ENCODE results near the gene PKIB.
"Not testable (repeated sequence)": the region's sequence is repeated elsewhere in the genome, so short reads cannot be mapped to it uniquely, and the experiment has no call there.

Gene PKIB

DNA sequence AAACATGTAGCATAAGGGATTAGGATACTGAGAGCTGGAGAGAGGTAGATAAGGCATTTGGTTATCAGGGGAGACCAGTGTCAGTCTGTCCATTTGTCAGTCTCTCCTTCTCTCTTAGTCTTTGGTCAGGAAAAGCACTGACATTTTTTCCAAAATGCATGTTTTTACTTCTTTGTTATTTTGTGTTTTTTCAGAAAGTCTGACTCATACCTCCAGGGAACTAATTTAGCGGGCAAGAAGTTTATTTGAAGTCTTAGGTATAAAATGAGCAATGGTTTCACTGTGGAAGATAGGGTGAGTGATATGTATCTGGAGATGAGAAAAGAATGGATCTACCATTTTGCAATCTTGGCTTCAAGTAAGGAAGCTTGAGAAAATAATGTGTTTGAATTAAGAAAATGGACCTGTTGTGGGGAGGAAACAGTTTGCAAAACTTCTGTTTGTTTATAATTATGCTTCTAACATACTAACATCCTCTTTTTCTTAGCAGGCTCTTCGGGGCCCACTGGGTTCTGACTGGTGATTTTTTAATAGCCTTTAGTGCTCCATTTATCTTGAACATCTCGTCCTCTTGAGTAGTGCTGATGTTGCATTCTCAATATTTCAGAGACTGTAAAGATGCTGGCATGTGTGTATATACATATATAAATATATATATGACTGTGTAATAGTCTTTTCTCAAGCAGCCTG lies 102.4 kb downstream of the PKIB start:
- no peak for DNase-seq

DNA sequence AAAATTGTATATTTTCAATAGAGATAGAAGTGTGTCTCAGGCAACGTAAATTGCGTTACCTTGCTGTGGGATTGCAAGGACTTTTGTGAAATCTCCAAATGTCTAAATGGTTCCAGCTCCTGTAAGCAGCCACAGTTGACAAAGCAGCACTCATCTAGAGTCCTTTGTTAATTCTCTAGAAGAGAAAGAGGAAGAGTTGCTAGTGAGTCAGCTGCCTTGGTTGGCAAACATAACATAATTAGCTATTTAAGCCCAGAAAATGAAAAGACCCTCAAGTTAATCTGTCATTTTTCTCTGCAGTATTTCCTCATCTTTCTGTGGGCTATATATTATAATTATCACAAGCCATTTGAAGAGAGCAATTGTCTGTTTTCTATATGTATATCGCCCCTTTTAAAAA lies 102.9 kb downstream of the PKIB start:
- no peak for DNase-seq

DNA sequence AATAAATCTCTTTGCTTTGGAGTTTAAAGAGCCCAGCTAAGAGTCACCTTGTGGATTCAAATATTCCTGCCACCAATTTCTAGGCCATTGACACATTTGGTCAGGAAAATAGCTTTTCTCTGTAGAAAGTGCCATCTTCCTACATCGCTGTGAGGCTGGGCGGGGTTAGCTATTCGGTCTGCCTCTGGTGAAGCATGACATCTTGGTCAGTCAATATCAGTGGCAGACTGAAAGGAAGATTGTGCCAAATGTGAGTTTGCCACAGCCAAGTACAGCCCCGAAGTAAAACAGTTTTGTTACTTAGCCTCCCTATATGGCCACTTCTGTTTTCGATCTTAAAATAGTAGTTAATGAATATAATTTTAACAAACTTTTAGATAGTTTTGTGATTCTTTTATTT lies 103.9 kb downstream of the PKIB start:
- DNase-seq = no peak

DNA sequence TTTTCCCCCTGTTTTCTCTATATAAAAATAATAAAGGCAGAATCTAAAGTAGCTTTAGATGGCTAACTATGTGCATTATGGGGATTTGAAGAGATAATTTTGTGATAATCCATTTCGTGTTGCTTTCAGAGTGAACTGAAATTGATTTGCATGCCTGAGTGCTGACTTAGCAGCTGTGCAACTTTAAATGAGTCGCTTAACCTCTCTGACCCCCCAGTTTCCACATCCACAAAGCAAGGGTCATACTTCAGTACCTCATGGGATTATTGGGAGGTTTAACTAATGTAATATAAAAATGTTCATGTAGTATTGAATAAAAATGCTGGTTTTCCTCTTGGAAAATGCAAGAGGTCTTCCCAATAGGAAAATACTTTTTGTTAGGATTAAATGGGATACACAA lies 105.5 kb downstream of the PKIB start:
- DNase-seq = no peak

DNA sequence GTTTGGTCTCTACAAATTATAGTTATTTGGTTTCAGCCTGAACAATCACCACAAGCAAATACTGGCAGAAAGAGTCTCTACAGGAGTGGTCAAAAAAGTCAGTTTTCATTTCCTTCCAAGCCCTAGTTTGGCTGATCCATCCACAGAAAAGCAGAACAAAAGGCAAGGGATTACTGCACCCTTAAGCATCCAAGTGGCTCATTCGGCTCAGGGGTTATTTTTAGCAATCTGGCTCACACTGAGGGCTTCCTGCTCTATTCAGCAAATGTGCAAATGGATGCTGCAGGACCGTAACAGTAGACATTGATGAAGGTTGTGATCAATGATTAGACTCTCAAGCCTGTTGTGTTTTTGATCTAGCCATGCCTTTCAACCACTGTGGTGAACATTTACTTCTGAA lies 107.1 kb downstream of the PKIB start:
- no peak for DNase-seq

DNA sequence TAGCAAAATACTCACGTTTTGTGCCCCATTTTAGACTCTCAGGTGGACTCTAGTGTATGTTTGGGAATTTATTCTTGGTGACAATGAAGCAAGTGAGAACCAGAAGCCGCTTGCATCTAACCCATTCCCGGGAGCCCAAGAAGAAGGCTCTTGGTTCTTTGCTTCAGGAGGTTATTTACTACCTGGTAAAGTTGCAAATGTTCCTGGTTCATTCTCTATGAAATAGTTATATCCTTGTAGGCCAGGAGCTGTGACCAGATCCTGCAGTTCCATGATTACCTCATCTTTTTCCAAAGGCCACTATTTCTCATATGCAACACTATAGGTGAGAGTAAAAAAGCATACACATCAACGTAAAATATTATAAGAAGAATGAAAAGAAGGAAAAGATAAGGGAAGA lies 108.4 kb downstream of the PKIB start:
- DNase-seq = no peak

DNA sequence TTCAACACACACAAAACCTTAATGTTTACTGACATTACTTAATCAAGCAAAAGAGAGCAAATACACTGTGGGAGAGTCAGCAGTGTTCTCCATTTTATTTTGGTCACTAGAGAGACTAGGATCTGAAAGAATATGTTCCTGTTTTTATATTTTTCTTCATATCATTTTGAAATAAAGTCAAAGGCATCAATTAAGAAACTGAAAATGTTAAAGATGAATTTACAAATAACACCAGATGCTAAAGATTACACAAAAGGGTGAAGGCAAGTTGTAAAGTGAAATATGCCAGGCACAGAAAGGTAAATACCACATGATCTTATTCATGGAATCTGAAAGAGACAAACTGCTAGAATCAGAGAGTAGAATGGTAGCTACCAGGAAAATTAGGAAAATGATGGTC lies 109.0 kb downstream of the PKIB start:
- DNase-seq = no peak

DNA sequence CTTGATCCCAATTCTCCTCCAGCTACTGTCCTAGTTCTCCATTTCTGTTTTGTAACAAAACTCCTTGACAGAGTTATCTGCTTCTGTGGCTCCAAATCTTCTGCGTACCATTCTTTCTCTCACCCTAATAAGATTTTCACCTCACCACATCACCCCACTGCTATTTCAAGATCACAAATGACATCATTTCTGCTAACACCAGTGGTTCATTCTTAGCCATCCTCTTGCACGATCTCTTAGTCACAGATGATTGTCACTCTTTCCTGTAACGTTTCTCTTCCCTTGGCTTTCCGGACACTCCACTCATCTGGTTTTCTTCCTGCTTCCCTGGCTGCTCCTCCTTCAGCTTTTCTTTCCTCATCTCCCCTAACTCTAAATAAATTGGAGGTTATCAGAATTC lies 112.5 kb downstream of the PKIB start:
- DNase-seq = no peak

DNA sequence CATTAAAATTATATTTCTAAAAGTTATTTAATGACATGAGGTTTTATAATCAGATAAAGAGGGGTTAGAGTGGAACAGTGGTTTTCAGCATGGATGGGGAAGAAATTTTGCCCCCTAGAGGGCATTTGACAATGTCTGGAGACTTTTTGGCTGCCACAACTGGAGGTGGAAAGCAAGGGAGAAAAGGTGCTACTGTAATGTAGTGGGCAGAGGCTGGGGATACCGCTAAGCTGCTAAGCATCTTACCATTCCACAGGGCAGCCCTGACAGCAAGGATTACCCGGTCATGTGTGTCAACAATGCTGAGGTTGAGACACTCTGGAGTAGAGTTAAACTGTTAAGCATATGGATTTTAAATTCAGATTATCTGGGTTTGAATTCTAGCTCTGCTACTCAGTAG lies 116.4 kb downstream of the PKIB start:
- no peak for DNase-seq

DNA sequence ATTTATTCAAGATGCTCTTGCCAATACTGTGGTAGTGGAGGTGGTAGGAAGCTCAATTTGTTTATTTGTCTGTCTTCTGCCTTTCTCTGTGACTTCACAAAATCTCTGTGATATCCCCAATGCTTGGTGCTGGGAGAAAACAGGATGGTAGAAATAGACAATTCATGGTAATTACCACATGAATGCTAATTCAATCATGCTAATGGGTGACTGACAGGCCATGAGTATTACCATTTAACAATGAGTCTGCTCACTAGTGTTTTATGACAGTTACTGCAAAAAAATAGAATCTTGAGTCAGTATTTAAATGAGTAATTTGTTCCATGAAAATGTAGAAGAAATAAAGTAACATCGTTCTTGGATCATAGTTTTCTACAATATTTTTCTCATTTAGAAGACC lies 117.0 kb downstream of the PKIB start:
- no peak for DNase-seq

DNA sequence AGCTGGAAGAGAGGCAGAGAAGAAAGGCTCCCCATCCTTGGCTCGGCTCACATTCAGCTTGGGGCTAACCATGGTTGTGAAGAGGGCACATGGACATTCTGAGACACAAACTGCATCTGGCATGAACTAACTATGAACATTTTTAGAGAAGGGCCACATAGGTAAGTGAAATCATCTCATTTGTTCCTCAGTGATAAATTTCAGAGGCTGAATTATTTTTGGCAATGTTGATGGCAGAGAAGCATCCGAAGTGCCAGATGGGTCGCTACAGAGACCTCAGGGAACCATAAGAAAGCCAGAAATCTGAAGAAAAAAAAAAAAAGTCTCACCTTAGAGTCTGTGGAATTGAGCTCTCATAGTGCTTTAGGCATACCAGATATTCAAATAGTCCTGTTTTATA lies 120.1 kb downstream of the PKIB start:
- no peak for DNase-seq

DNA sequence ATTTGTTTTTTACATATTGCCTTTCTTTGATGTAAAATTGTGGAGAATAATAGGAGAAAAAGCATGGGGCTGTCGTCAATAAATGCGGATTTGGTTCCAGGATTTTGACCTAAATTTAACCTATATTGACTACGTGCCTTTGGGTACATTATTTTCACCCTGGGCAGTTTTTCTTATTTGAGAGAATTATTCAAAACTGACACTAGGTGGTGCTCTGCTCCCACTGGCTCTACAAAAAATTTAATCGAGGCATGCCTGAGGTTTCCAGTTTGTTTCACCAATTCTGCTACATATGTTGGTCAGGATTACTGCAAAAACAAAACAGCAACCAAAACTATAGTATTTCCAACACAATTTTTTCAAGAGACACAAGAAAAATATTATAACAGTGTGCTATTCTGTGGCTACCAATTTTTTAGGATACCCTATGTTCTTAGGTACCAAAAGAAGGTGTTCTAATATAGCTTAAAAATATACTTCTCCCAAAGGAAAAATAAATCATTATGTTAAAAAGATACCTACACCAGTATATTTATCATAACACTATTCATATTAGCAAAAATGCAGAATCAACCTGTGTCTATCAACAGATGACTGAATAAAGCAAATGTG lies 120.7 kb downstream of the PKIB start:
- DNase-seq = no peak

DNA sequence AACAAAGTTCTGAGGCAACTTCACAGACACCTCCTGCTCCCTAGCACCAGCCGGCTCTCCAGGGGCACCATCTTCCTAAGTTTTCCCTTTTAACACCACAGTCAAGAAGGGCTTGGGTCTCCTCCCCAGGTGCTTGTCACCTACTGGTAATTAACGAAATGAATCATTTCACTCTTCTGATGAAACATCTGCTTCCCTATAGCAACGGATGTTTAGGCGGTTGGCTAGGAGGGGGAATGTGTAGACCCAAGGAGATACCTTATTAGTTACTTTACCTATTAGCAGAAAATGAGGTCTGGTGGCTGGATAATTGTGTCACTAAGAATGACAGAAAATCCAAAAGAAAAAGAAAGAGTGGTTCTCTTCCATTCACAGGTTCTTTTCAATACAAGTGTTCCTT lies 123.1 kb downstream of the PKIB start:
- DNase-seq = no peak

DNA sequence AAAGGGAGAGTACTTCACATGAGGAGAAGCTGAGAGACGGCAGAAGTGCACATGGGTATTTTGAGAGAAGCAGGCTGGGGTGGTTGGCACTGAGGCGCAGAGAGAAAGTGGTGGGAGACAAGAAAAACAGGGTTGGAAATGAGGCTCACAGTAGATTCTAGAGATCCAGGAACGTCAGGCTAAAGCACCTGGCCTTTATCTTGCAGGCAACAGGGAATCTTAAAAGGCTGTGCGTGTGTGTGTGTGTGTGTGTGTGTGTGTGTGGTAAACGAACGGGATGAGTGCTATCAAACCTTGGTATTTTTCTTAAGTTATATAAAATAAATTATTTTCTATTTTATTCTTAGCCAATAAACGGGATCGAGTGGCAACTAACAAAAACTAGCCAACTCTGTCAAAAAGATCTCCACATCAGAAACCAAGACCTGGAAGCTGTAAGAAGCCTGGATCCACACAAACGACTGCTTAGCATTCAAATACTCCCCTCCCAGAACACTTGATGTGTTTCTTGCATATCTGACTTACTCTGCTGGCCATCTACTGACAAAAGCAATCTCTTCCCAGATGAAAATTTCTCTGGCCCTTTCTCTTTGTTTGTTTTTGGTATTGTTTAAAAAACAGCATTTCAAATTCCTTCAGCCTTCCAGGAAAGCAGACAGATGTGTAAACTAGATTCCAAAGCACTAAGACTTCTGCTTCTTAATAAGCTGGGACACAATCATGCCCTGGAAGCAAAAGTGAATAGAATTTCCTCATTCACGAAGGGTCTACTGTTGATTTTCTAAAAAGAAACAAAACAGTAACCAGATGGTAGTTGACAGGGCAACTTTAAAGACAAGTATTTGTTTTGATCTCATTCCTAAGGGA lies 124.6 kb downstream of the PKIB start:
- DNase-seq = no peak

DNA sequence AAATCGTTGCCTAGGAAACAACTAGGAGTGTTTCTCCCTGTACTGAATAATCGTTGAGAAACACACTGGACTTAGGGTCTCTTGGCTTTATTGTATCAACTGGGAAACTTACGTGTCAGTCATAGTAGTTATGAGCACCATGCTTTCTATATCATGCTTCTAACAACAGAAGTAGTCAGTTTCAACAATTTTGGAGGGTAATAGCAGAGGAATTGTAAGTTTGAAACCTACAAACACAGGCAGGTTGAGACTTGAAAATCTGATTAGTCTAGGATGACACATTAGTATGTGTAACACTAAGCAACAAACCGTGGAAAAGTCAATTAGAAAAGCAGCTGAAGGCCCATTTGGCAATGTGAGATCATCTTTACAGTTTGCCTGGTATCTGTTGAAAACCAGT lies 125.4 kb downstream of the PKIB start:
- no peak for DNase-seq

DNA sequence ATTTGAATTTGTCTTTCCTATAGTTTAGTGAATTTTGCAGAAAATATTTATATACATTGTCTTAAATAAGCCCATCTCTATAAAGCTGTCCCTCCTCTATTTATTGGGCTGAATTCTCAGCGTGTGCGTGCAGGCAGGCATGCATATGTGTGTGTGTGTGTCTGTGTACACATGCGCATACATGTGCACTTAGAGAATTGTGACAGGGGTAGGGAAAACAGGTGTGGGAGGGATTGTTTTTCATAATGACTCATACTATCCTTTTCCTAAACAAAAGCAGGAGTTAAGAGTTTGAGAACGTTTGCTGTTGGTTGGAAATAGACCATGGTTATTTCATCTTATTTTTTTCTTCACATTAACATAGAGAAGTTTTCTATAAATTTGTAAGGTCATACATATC lies 126.0 kb downstream of the PKIB start:
- DNase-seq = no peak

DNA sequence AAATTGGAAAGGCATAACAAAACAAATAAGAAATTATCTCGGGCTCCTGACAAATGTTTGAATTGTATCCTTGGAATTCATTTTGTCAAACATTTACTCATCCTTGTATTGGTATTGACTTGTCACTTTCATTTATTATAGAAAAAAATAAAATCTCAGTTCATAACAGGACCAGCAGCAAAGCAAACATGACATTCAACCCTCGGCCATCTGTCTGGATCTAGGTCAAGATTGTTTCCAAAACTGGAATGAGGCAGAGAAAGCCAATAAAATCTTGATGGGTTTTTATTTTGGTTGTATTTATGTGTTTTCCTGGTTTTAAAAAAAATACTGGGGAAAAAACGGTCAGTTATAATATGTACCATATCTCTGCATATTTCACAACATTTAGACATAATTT lies 126.4 kb downstream of the PKIB start:
- DNase-seq = no peak

DNA sequence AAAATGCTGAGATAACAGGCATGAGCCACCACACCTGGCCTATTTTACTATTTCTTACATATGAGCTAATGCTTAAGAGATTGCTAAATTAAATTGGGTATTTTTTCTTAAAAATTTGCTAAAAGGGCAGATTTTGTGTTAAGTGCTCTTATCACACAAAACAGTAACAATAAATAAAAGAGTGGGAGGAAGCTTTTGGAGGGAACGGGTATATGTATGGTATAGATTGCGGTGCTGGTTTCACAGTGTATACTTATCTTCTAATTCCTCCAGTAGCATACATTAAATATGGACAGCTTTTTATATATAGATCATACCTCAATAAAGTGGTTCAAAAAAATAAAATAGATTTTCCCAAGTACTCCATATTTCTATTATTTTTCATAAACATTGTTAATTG lies 129.9 kb downstream of the PKIB start:
- no peak for DNase-seq

DNA sequence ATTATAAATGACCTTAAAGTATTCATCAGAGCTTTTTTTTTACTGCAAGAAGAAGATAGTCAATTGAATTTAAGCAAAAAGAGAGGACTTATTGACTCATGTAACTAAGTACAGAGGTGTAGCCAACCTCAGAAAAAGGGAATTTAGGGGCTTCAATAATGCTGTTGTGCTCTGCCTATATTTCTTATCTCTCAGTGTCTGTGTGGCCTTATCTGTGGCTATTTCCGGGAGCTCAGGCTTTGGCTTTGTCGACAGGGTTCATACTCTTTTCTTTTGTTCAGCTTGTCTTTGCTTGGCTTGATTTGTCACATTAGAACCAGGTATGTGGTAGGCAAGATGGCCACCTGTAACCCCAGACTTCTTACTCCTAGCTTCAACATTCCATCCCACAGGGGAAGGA lies 130.7 kb downstream of the PKIB start:
- DNase-seq = no peak

DNA sequence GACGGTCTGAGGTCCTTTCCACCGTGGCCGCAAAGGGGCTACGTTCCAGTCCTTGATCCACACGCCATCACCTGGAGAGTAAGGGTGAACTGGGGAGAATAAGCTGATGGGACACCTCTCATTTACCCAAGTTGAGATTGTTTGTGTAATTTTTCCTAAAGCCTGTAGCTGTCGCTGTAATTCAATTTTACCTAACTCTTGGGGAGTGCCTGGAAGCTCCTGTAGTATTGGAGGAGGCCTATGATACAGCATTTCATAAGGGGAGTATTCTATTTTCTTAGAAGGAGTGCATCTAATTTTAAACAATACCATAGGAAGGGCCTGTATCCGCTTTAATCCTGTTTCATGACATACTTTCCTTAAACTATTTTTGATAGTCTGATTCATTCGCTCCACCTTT lies 134.0 kb downstream of the PKIB start:
- DNase-seq = not testable (repeated sequence)

DNA sequence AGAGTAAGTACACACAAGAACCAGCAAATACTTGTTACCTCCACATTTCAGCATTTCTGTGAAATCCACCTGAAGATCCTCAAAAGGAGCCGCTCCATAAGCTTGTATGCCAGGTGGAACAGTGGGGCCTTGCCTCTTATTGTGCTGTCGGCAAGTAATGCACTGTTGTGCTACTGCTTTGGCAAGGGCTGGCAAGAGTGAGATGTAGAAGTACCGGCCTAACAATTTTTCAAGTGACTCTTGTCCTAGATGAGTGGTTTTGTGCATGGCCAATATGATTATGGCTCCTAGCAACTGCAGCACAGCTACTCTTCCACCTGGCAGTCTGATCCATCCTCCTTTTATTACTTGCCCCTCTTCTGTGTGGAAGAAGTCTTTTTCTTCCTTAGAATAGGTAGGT lies 134.7 kb downstream of the PKIB start:
- DNase-seq = not testable (repeated sequence)

DNA sequence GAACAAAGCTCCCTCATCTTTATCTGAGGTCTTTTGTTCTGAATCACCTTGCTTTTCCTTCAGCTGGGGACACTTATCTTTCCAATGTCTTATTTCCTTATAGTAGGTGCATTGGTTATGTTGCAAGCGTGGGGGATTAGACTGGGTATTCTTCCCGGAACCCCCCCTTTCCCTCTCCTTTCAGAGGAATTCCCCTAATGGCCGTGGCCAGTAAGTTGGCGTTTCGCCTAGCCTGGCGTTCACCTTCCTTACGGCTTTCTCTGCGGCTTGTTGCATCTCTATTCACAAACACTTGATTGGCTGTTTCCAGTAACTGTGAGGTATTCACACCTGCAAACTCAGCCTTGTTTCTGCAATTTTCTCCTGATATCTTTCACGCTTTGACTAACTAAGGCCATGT lies 136.5 kb downstream of the PKIB start:
- no peak for DNase-seq

DNA sequence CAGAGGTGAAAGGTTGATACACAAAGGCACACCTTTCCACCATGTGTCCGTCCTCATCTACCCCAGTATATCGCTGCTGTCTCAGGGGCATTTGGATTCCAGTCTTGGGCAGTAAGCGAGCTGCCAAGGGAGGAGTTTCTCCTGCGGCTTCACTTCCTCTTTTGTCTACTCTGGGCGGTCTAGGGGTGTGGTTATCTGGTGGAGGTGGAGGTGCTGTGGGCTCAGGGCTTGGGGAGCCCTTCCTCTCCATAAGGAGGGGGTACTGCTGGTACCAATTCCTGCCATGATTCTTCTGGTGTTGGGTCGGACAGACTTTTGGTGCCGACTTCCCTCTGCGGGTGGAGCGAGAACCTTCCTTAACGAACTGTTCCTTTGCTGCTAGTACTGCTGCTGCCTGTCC lies 137.4 kb downstream of the PKIB start:
- DNase-seq = no peak

DNA sequence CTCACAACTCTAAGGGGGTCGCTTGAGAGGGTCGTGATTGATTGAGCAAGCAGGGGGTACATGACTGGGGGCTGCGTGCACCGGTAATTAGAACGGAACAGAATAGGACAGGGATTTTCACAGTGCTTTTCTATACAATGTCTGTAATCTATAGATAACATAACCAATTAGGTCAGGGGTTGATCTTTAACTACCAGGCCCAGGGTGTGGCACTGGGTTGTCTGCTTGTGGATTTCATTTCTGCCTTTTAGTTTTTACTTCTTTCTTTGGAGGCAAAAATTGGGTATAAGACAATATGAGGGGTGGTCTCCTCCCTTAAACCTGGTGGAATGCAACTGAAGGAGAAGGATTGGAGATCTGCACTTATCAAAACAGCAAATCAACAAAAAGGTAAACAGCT lies 138.7 kb downstream of the PKIB start:
- not testable (repeated sequence) for DNase-seq

All from stimulated activated CD4-positive, alpha-beta T cell treated with anti-CD3 and anti-CD28 coated beads, Interleukin-2, amount 100 ng/mL, for 24 hours (primary cell).